ENCODE measurements around the gene KPNA4. TPM values are rescaled to one million over a fixed set of nuclear protein-coding genes. Genes with fewer than 3 reads are reported as not detected.

The KPNA4 gene
- total and polyA plus RNA-seq, 2 of the 4 experiments (the other 2 are of a cell fraction) = 12.9 to 46.1 TPM

DNA sequence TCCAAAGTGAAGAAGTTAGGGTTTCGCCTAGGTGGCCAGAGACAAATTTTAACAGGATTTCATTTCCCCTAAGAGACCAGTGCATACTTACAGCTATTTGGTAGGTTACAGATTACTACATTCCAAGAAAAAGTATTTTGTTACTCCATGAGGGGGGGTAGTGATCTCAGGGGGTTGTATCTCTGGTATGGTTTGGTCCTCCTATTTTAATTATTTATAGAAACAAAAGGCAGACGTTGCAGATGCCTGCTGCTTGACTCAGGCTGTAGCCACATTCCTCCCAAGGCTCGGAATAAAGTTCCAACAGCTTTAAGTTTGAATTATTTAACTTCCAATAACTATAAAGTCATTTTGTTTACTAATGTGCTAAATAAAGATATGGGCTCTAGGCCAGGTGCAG is 114.5 kb downstream of the KPNA4 start:
- Histone ChIP-seq H3K4me1 (ENCODE audit: control insufficient read depth, insufficient read depth, low read length) (peaks cover 10% of the 10 kb centered on the region), H4K5ac (ENCODE audit: low read depth, low read length) (peak overlapping the region; percentile 88), H2BK15ac (ENCODE audit: low read depth, low read length) (peak overlapping the region; percentile 97), H2BK120ac (ENCODE audit: low read depth, low read length) (peak overlapping the region; percentile 96), H2AK9ac (replicated peaks; ENCODE audit: low read depth, low read length, poor library complexity) (peak overlapping the region; percentile 99), H3K9me3 (ENCODE audit: control insufficient read depth, insufficient read depth, low read length) (no peaks in the 10 kb centered on the region), H3K18ac (ENCODE audit: low read depth, low read length) (peak overlapping the region; percentile 96), H3K9me1 (ENCODE audit: insufficient read depth, low read length) (peaks cover 6% of the 10 kb centered on the region; the same call in 1 of the 2 replicates), H2AK5ac (ENCODE audit: low read depth, low read length) (peak overlapping the region; percentile 79), H3K4ac (ENCODE audit: low read depth, low read length) (peak overlapping the region; percentile 92), H2BK5ac (ENCODE audit: low read depth, low read length, poor library complexity, severe bottlenecking) (peak overlapping the region; percentile 99), H4K8ac (ENCODE audit: low read depth in 2 of 2, low read length in 2 of 2) (peak overlapping the region; percentile 87 to 90), H3K27me3 (ENCODE audit: control insufficient read depth, insufficient read depth, low read length) (no peaks in the 10 kb centered on the region), H3K36me3 (ENCODE audit: control insufficient read depth, insufficient read depth, low read length) (no peaks in the 10 kb centered on the region), H3K14ac (replicated peaks; ENCODE audit: low read depth, low read length) (peak overlapping the region; percentile 75), H3K23ac (ENCODE audit: low read depth, low read length) (peak overlapping the region; percentile 93), H3K9ac (ENCODE audit: low read depth, low read length) (peak overlapping the region; percentile 45), H4K20me1 (ENCODE audit: insufficient read depth, low read length) (peaks cover 1% of the 10 kb centered on the region; the same call in 1 of the 2 replicates), H3K4me3 (ENCODE audit: insufficient read depth, low read depth, low read length) (peak overlapping the region; percentile 68; the same call in 1 of the 2 replicates), H3K56ac (ENCODE audit: extremely low read depth, insufficient read depth, low read length) (peak overlapping the region; percentile 99; the same call in 1 of the 2 replicates), H3K79me1 (ENCODE audit: low read depth in 1 of 2, low read length in 2 of 2) (peaks cover 4 to 22% of the 10 kb centered on the region in 2 experiments; a peak in 2 of 4 replicates), H3K4me2 (ENCODE audit: low read depth, low read length) (peak overlapping the region; percentile 89), H3K27ac (ENCODE audit: insufficient read depth, low read length) (peak overlapping the region; percentile 87), H4K91ac (ENCODE audit: insufficient read depth, low read depth, low read length) (peak overlapping the region; percentile 94), H2AFZ (replicated peaks; ENCODE audit: low read length, poor library complexity) (peak overlapping the region; percentile 63), H2BK20ac (ENCODE audit: low read depth, low read length) (peak overlapping the region; percentile 98)
- DNase-seq (peak; percentile 93), ATAC-seq (ENCODE audit: low read depth) (peak; percentile 44)
- in situ Hi-C loops (cut with MboI; ENCODE audit: low sequenced_read_pairs) (no loop called here), dilution Hi-C loops (cut with HindIII; ENCODE audit: low sequenced_read_pairs, unreplicated experiment) (no loop called here), intact Hi-C loops (cut with micrococcal nuclease) (no loop called here)
- WGBS, 2 experiments (ENCODE audit: extremely low coverage in 2 of 2, insufficient read length in 1 of 2) = no CpG with 5 or more reads among the region's 3 CpGs
- TF ChIP-seq BHLHE40 (IDR thresholded peaks at IDR 0.05; ENCODE audit: low read depth, low read length) (no peak), MAZ (IDR thresholded peaks at IDR 0.05; ENCODE audit: borderline replicate concordance, low read depth, low read length) (no peak), RAD21 (IDR thresholded peaks at IDR 0.05; ENCODE audit: low read length) (no peak), MAFK (IDR thresholded peaks at IDR 0.05; ENCODE audit: low read depth, low read length) (peak; percentile 45; the same call in 1 of the 2 replicates), POLR2A (IDR thresholded peaks at IDR 0.05; ENCODE audit: low read depth, low read length) (no peak), MXI1 (IDR thresholded peaks at IDR 0.05; ENCODE audit: borderline replicate concordance, low read depth, low read length) (no peak), CEBPB (IDR thresholded peaks at IDR 0.05; ENCODE audit: low read depth, low read length) (0 out of 2 replicates have a peak, but pooled peaks have one; percentile 23), RCOR1 (IDR thresholded peaks at IDR 0.05; ENCODE audit: insufficient replicate concordance, low read length) (no peak), SMC3 (IDR thresholded peaks at IDR 0.05; ENCODE audit: low read depth, low read length) (no peak), RFX5 (IDR thresholded peaks at IDR 0.05; ENCODE audit: low read depth, low read length) (no peak)
- TF ChIP-seq, protein P1, sequence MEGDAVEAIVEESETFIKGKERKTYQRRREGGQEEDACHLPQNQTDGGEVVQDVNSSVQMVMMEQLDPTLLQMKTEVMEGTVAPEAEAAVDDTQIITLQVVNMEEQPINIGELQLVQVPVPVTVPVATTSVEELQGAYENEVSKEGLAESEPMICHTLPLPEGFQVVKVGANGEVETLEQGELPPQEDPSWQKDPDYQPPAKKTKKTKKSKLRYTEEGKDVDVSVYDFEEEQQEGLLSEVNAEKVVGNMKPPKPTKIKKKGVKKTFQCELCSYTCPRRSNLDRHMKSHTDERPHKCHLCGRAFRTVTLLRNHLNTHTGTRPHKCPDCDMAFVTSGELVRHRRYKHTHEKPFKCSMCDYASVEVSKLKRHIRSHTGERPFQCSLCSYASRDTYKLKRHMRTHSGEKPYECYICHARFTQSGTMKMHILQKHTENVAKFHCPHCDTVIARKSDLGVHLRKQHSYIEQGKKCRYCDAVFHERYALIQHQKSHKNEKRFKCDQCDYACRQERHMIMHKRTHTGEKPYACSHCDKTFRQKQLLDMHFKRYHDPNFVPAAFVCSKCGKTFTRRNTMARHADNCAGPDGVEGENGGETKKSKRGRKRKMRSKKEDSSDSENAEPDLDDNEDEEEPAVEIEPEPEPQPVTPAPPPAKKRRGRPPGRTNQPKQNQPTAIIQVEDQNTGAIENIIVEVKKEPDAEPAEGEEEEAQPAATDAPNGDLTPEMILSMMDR (conservative IDR thresholded peaks at IDR 0.05; ENCODE audit: low read depth, low read length) = 0 out of 2 replicates have a peak, but pooled peaks have one; percentile 1
- TF ChIP-seq, protein P2, sequence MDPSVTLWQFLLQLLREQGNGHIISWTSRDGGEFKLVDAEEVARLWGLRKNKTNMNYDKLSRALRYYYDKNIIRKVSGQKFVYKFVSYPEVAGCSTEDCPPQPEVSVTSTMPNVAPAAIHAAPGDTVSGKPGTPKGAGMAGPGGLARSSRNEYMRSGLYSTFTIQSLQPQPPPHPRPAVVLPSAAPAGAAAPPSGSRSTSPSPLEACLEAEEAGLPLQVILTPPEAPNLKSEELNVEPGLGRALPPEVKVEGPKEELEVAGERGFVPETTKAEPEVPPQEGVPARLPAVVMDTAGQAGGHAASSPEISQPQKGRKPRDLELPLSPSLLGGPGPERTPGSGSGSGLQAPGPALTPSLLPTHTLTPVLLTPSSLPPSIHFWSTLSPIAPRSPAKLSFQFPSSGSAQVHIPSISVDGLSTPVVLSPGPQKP (IDR thresholded peaks at IDR 0.05; ENCODE audit: borderline replicate concordance, low read depth, low read length) = no peak
- ChIA-PET POLR2A (ENCODE audit: unreplicated experiment) (interaction anchor here (0.5 kb wide), 1 partner anchor 41 kb away, joined by 3 read pairs; no protein-coding TSS in a partner anchor), CTCF (interaction anchor here (0.6 to 0.9 kb wide), 2 partner anchors 11 to 25 kb away, joined by 3 to 4 read pairs; no protein-coding TSS in a partner anchor)
- BruUV-seq (replicated peaks) = no TSS peak

Measured in IMR-90 (cell line).